B cell (primary cell): ENCODE measurements around the gene PLPP4.

ENCODE experiments used
- EZH2 ChIP-seq: IDR thresholded peaks from 2 replicates; pipeline ENCODE4 v1.6.1; 2012; ENCODE audit warnings: borderline replicate concordance, low read depth, mild to moderate bottlenecking, moderate library complexity, low read length; ENCODE audit not compliant: insufficient read depth, poor library complexity, severe bottlenecking
- TF ChIP-seq, protein P1 (sequence below): fragments of 200-600 bp; IDR thresholded peaks from one replicate; pipeline ENCODE4 v1.8.0; 2022; ENCODE audit warnings: antibody characterized with exemption, mild to moderate bottlenecking

DNA sequence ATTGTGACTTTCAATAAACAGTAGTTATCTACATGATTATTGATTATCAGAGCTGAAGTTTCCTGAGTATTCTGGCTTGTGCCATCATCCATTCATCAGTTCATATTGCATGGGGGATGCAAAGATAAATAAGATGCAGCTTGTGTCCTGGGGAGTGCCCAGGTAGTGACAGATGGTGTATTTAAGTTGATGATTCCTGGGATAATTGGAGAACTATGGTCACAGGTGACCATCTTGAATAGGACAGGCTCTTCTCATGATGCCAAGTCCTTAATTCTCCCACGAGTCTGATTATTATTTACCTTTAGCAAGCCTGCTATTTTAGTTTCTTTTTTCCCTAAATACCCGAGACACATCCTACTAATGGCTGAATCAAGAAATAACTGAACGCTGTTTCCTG lies 64.9 kb downstream of the PLPP4 start:
- TF ChIP-seq, protein P1, sequence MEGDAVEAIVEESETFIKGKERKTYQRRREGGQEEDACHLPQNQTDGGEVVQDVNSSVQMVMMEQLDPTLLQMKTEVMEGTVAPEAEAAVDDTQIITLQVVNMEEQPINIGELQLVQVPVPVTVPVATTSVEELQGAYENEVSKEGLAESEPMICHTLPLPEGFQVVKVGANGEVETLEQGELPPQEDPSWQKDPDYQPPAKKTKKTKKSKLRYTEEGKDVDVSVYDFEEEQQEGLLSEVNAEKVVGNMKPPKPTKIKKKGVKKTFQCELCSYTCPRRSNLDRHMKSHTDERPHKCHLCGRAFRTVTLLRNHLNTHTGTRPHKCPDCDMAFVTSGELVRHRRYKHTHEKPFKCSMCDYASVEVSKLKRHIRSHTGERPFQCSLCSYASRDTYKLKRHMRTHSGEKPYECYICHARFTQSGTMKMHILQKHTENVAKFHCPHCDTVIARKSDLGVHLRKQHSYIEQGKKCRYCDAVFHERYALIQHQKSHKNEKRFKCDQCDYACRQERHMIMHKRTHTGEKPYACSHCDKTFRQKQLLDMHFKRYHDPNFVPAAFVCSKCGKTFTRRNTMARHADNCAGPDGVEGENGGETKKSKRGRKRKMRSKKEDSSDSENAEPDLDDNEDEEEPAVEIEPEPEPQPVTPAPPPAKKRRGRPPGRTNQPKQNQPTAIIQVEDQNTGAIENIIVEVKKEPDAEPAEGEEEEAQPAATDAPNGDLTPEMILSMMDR, result no peak
- TF ChIP-seq EZH2, result no peak
